ENCODE data around the gene TSSK2. TPM values are rescaled to one million over a fixed set of nuclear protein-coding genes. Genes with fewer than 3 reads are reported as not detected.

The TSSK2 gene
- total RNA-seq, 4 donors from 2014 or later, result not detected

- peaks cover 0 to 14% (median 4%) of the 10 kb centered on the region in 4 donors for H3K36me3 ChIP-seq
- H3K4me3 ChIP-seq, result no peak overlapping the region
- intact Hi-C loops (cut with DNase I; ENCODE audit: low total_unique reads), result no loop called here
- no peaks in the 10 kb centered on the region for H3K9me3 ChIP-seq
- H3K4me1 ChIP-seq, result no peaks in the 10 kb centered on the region
- WGBS, 2 donors (ENCODE audit: low coverage in 1 of 2), result 92% methylated on average over 20 of the region's 20 CpGs; no CpG with 5 or more reads in 1 of the 2 donors
- H3K27ac ChIP-seq, result no peak overlapping the region
- TF ChIP-seq, protein P1, sequence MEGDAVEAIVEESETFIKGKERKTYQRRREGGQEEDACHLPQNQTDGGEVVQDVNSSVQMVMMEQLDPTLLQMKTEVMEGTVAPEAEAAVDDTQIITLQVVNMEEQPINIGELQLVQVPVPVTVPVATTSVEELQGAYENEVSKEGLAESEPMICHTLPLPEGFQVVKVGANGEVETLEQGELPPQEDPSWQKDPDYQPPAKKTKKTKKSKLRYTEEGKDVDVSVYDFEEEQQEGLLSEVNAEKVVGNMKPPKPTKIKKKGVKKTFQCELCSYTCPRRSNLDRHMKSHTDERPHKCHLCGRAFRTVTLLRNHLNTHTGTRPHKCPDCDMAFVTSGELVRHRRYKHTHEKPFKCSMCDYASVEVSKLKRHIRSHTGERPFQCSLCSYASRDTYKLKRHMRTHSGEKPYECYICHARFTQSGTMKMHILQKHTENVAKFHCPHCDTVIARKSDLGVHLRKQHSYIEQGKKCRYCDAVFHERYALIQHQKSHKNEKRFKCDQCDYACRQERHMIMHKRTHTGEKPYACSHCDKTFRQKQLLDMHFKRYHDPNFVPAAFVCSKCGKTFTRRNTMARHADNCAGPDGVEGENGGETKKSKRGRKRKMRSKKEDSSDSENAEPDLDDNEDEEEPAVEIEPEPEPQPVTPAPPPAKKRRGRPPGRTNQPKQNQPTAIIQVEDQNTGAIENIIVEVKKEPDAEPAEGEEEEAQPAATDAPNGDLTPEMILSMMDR (IDR thresholded peaks at IDR 0.05), result no peak
- TF ChIP-seq POLR2AphosphoS5 (IDR thresholded peaks at IDR 0.05) (no peak), EP300 (IDR thresholded peaks at IDR 0.05; ENCODE audit: low read depth) (no peak), POLR2A (IDR thresholded peaks at IDR 0.05) (no peak)
- DNase-seq, result no peak
- no peaks in the 10 kb centered on the region for H3K27me3 ChIP-seq
- in situ Hi-C loops (cut with MboI; ENCODE audit: low pct_ligation_motif_present in 1 of 4, low pct_unique_long_range_greater_than_20kb in 1 of 4, low sequenced_read_pairs in 3 of 4), result loop anchor here in 1 of 4 donors (25.0 kb wide), 1 partner anchor 505 kb away; no protein-coding TSS in a partner anchor
These were observed 1.0 kb downstream of the TSSK2 start for GRCh38 chr22:19132153-19132552.

DNA sequence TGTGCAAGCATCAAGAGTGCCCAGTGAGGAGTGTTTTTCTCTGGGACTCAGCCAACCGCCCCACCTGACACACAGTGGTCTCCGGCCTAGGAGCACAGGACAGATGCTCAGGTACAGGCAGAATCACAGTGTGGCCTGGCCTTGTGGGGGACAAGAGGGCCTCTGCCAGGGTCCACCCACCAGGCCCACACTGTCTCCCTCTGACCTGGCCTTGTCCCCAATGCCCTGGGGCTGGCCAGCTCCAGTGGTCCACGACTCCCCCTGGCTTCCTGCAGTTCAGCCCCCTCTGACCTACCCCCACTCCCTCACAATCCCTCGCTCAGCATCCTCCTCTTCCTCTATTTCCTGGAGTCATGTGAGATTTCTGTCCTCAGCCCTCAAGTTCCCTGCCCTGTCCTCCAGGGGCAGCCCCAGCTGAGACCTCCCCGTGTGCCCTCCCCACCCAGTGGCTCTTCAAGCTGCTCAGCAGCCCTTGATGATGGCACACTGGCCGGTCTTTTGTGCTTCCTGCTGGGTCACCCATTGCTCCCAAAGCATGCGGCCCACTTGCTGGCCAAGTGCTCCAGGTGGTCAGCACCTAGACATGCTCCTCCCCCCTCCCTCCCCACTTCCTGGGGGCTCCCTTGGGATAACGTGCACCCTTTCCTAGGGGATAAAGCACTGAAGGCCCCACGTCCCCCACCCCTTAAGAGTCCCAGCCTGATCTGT lies 1.7 kb downstream of the TSSK2 start:
- in situ Hi-C loops (cut with MboI; ENCODE audit: low pct_ligation_motif_present in 1 of 4, low pct_unique_long_range_greater_than_20kb in 1 of 4, low sequenced_read_pairs in 3 of 4) (loop anchor here in 1 of 4 donors (25.0 kb wide), 1 partner anchor 504 kb away; no protein-coding TSS in a partner anchor), intact Hi-C loops (cut with DNase I; ENCODE audit: low total_unique reads) (no loop called here)
- 85 to 88% methylated on average over 3 to 9 of the region's 9 CpGs for WGBS, 2 donors (ENCODE audit: low coverage in 1 of 2)
- Histone ChIP-seq H3K4me3 (no peak overlapping the region), H3K4me1 (no peaks in the 10 kb centered on the region), H3K36me3 (peaks cover 0 to 14% (median 5%) of the 10 kb centered on the region in 4 donors), H3K27me3 (no peaks in the 10 kb centered on the region), H3K9me3 (no peaks in the 10 kb centered on the region), H3K27ac (no peak overlapping the region)
- TF ChIP-seq EP300 (IDR thresholded peaks at IDR 0.05; ENCODE audit: low read depth), result no peak
- no peak for TF ChIP-seq POLR2AphosphoS5 (IDR thresholded peaks at IDR 0.05)
- TF ChIP-seq, protein P1 (IDR thresholded peaks at IDR 0.05), result no peak
- TF ChIP-seq POLR2A (IDR thresholded peaks at IDR 0.05), result no peak
- no peak for DNase-seq

- no peaks in the 10 kb centered on the region for H3K4me1 ChIP-seq
- WGBS, 2 donors (ENCODE audit: low coverage in 1 of 2), result 91% methylated on average over 13 of the region's 13 CpGs; no CpG with 5 or more reads in 1 of the 2 donors
- H3K27ac ChIP-seq, result no peak overlapping the region
- TF ChIP-seq POLR2AphosphoS5 (IDR thresholded peaks at IDR 0.05), result no peak
- TF ChIP-seq, protein P1 (IDR thresholded peaks at IDR 0.05), result no peak
- no peak for TF ChIP-seq POLR2A (IDR thresholded peaks at IDR 0.05)
- no peak for TF ChIP-seq EP300 (IDR thresholded peaks at IDR 0.05; ENCODE audit: low read depth)
- intact Hi-C loops (cut with DNase I; ENCODE audit: low total_unique reads) (no loop called here), in situ Hi-C loops (cut with MboI; ENCODE audit: low pct_ligation_motif_present in 1 of 4, low pct_unique_long_range_greater_than_20kb in 1 of 4, low sequenced_read_pairs in 3 of 4) (loop anchor here in 1 of 4 donors (25.0 kb wide), 1 partner anchor 504 kb away; no protein-coding TSS in a partner anchor)
- no peak overlapping the region for H3K4me3 ChIP-seq
- peaks cover 0 to 16% (median 8%) of the 10 kb centered on the region in 4 donors for H3K36me3 ChIP-seq
- H3K9me3 ChIP-seq, result no peaks in the 10 kb centered on the region
- DNase-seq, result no peak
- H3K27me3 ChIP-seq, result no peaks in the 10 kb centered on the region
These were observed 2.5 kb downstream of the TSSK2 start for GRCh38 chr22:19133561-19133960.

GRCh38 chr22:19134176-19134831 lies 3.2 kb downstream of the TSSK2 start:
- Histone ChIP-seq H3K9me3 (no peaks in the 10 kb centered on the region), H3K4me1 (no peaks in the 10 kb centered on the region), H3K36me3 (peaks cover 0 to 23% (median 11%) of the 10 kb centered on the region in 4 donors), H3K27me3 (no peaks in the 10 kb centered on the region), H3K27ac (no peak overlapping the region), H3K4me3 (no peak overlapping the region)
- DNase-seq, result no peak
- WGBS, 2 donors (ENCODE audit: low coverage in 1 of 2), result 93 to 100% methylated on average over 4 to 21 of the region's 21 CpGs
- TF ChIP-seq POLR2A (IDR thresholded peaks at IDR 0.05) (no peak), EP300 (IDR thresholded peaks at IDR 0.05; ENCODE audit: low read depth) (no peak), POLR2AphosphoS5 (IDR thresholded peaks at IDR 0.05) (no peak)
- TF ChIP-seq, protein P1 (IDR thresholded peaks at IDR 0.05), result no peak
- in situ Hi-C loops (cut with MboI; ENCODE audit: low pct_ligation_motif_present in 1 of 4, low pct_unique_long_range_greater_than_20kb in 1 of 4, low sequenced_read_pairs in 3 of 4) (loop anchor here in 1 of 4 donors (25.0 kb wide), 1 partner anchor 503 kb away; no protein-coding TSS in a partner anchor), intact Hi-C loops (cut with DNase I; ENCODE audit: low total_unique reads) (no loop called here)

Measured in transverse colon (tissue), 4 donors.